Heart right ventricle (tissue), 16 donors: Measurements from ENCODE around the gene ZNRF4. TPM values are rescaled to one million over a fixed set of nuclear protein-coding genes. Genes with fewer than 3 reads are reported as not detected.

Experiments used
- ATAC-seq, 8 donors: fragments of 200-7000 bp; cut with Tn5 transposase; one replicate each; pipeline ENCODE4 v1.9.1; 2020; ENCODE audit warnings: mild to moderate bottlenecking in 8 of 8, moderate library complexity in 8 of 8, moderate number of reproducible peaks in 1 of 8
- DNase-seq, 2 donors: peaks; one replicate each; pipeline ENCODE4 v3.0.0-alpha.2; 2020
- H3K27ac ChIP-seq, 10 donors: fragments of 200-600 bp; sonication (generic) in 2 of 10; one replicate each; pipeline versions ENCODE4 v1.5.0 to v1.8.0; 2020 to 2022; ENCODE audit warnings: mild to moderate bottlenecking in 3 of 10
- H3K27me3 ChIP-seq, 7 donors: fragments of 200-600 bp; one replicate each; pipeline ENCODE4 v1.8.0; 2021 to 2022; ENCODE audit warnings: mild to moderate bottlenecking in 2 of 7
- H3K36me3 ChIP-seq, 9 donors: fragments of 200-600 bp; sonication (generic) in 1 of 9; one replicate each; pipeline versions ENCODE4 v1.5.0 to v1.8.0; 2020 to 2022; ENCODE audit warnings: mild to moderate bottlenecking in 2 of 9
- H3K4me1 ChIP-seq, 9 donors: fragments of 200-600 bp; sonication (generic) in 1 of 9; one replicate each; pipeline versions ENCODE4 v1.5.0 to v1.8.0; 2020 to 2022; ENCODE audit warnings: mild to moderate bottlenecking in 4 of 9
- H3K4me3 ChIP-seq, 10 donors: fragments of 200-600 bp; sonication (generic) in 2 of 10; one replicate each; pipeline versions ENCODE4 v1.5.0 to v1.8.0; 2020 to 2022; ENCODE audit warnings: mild to moderate bottlenecking in 7 of 10, moderate library complexity in 2 of 10
- H3K9me3 ChIP-seq, 11 donors: fragments of 200-600 bp in 10 of 11; sonication (generic) in 2 of 11; one replicate each; pipeline versions ENCODE4 v1.5.0 to v1.8.0; 2013 to 2022; ENCODE audit warnings: mild to moderate bottlenecking in 2 of 11, control low read depth in 1 of 11, moderate library complexity in 1 of 11
- CTCF ChIP-seq, 9 donors: fragments of 200-600 bp; sonication (generic) in 2 of 9; IDR thresholded peaks; one replicate each; pipeline versions ENCODE4 v1.5.0 to v1.8.0; 2021 to 2022; ENCODE audit warnings: antibody characterized with exemption in 9 of 9, mild to moderate bottlenecking in 5 of 9, moderate library complexity in 1 of 9
- WGBS, 2 donors: extraction: QIAGEN DNeasy Blood & Tissue Kit; methylation state at CpG; one replicate each; pipeline ENCODE4 v1.1.7; 2013; ENCODE audit warnings: inconsistent platforms in 1 of 2; 5-methylcytosine and 5-hydroxymethylcytosine counted together
- intact Hi-C, 10 donors: fragments of 100-400 bp; cut with DNase I; formaldehyde crosslinking; loops; one replicate each; pipeline versions ENCODE4 v1.11.1 to v1.14.2; 2022
- polyA plus RNA-seq, 2 donors: library from polyadenylated mRNA; stranded (reverse); fragments of 200-250 nt; gene quantifications; one replicate each; pipeline ENCODE4 v1.2.3, GENCODE V29; 2013
- total RNA-seq, 10 donors: library from RNA; stranded (reverse); fragmentation: NEBNext Ultra II Directional in 3 of 10; extraction: Animal tissue kit (Norgen Biotek cat#: 25700) in 3 of 10; gene quantifications; one replicate each; pipeline versions ENCODE4 v1.2.1 to v1.2.4, GENCODE V29; 2021 to 2023
- donor health status: Arrhythmogenic right ventricular cardiomyopathy.
- donor health status: ischemic (EF 13 %, LVEDD 7.1; RV severe dilation, severe dysfunction).
- donor health status: healthy with polysubstance abuse.
- donor health status: DM: no; HTN: yes; CAD: no.
- donor health status: DM: no; HTN: no; CAD: no.
- donor health status: ischemic (EF 25% LVEDD 6.9; RV normal size, moderate dysfunction).
- donor health status: ischemic (EF 25% LVEDD 5.7; RV mildly dilated, moderate dysfunction).
- donor health status: healthy.
- donor health status: DM: yes; HTN: yes; CAD: no.
- donor health status: Ischemic cardiomyopathy.
- donor health status: ischemic (EF 35%, LVEDD 5.7; RV mildly dilated, moderate dysfunction).
- donor health status: nonischemic (EF 11% LVEDD 7.7; RV severe dilation, severe dysfunction).
- donor health status: DM: yes; HTN: yes; CAD: no.
- donor health status: PGD.
- donor health status: ischemic (EF 29% LVEDD 5.4; RV normal size, mild dysfunction).
- donor health status: nonischemic (EF 23%, LVEDD 6.1; RV moderate dilation, normal function).

Gene ZNRF4
- total and polyA plus RNA-seq, 12 donors: not detected

GRCh38 chr19:5466072-5466471, 10.9 kb downstream of the ZNRF4 start:
- Histone ChIP-seq H3K36me3 (no peaks in the 10 kb centered on the region), H3K4me3 (no peak overlapping the region), H3K27me3 (peaks cover 0 to 13% (median 0%) of the 10 kb centered on the region in 7 donors), H3K9me3 (peaks cover 0 to 8% (median 0%) of the 10 kb centered on the region in 11 donors), H3K4me1 (peaks cover 0 to 12% (median 4%) of the 10 kb centered on the region in 9 donors), H3K27ac (no peak overlapping the region)
- intact Hi-C loops: no loop called here
- TF ChIP-seq CTCF (IDR thresholded peaks at IDR 0.05): no peak
- WGBS, 2 donors: 43 to 54% methylated on average over 7 of the region's 7 CpGs
- ATAC-seq: peak in 6 of 8 donors; percentile 37 to 67 (median 52)
- DNase-seq: peak in 1 of 2 donors; percentile 30

- ATAC-seq: peak; percentile 30 to 70 (median 56)
- 19% methylated on average over 12 of the region's 12 CpGs for WGBS, 2 donors
- peaks cover 0 to 12% (median 4%) of the 10 kb centered on the region in 9 donors for H3K4me1 ChIP-seq
- H3K27me3 ChIP-seq: peaks cover 0 to 13% (median 0%) of the 10 kb centered on the region in 7 donors
- H3K27ac ChIP-seq: no peak overlapping the region
- H3K4me3 ChIP-seq: no peak overlapping the region
- peak; percentile 17 to 34 for DNase-seq
- H3K9me3 ChIP-seq: peaks cover 0 to 1% (median 0%) of the 10 kb centered on the region in 11 donors
- intact Hi-C loops: no loop called here
- H3K36me3 ChIP-seq: no peaks in the 10 kb centered on the region
- no peak for TF ChIP-seq CTCF (IDR thresholded peaks at IDR 0.05)
Measured at GRCh38 chr19:5466814-5467291, 11.6 kb downstream of the ZNRF4 start.

GRCh38 chr19:5470264-5470671, 15.1 kb downstream of the ZNRF4 start:
- Histone ChIP-seq H3K27me3 (peaks cover 0 to 27% (median 9%) of the 10 kb centered on the region in 7 donors), H3K36me3 (no peaks in the 10 kb centered on the region), H3K4me3 (no peak overlapping the region), H3K9me3 (no peaks in the 10 kb centered on the region), H3K4me1 (peaks cover 0 to 12% (median 4%) of the 10 kb centered on the region in 9 donors), H3K27ac (no peak overlapping the region)
- ATAC-seq (no peak), DNase-seq (no peak)
- WGBS, 2 donors: 71 to 74% methylated on average over 12 of the region's 12 CpGs
- no peak for TF ChIP-seq CTCF (IDR thresholded peaks at IDR 0.05)
- intact Hi-C loops: no loop called here

GRCh38 chr19:5472286-5472685, 17.1 kb downstream of the ZNRF4 start:
- intact Hi-C loops: no loop called here
- TF ChIP-seq CTCF (IDR thresholded peaks at IDR 0.05): no peak
- ATAC-seq: no peak
- WGBS, 2 donors: 77 to 78% methylated on average over 16 of the region's 16 CpGs
- no peaks in the 10 kb centered on the region for H3K9me3 ChIP-seq
- no peak overlapping the region for H3K4me3 ChIP-seq
- no peak for DNase-seq
- H3K27ac ChIP-seq: no peak overlapping the region
- H3K36me3 ChIP-seq: no peaks in the 10 kb centered on the region
- peaks cover 0 to 4% (median under 1%) of the 10 kb centered on the region in 9 donors for H3K4me1 ChIP-seq
- peaks cover 0 to 41% (median 17%) of the 10 kb centered on the region in 7 donors for H3K27me3 ChIP-seq
